ENCODE results near the gene NEU3. TPM values are rescaled to one million over a fixed set of nuclear protein-coding genes. Genes with fewer than 3 reads are reported as not detected.
"Not testable (repeated sequence)": the region's sequence is repeated elsewhere in the genome, so short reads cannot be mapped to it uniquely, and the experiment has no call there.

The NEU3 gene
- total RNA-seq, 3 donors from 2014 or later = 11.7 to 13.4 (median 11.8) TPM

- not testable (repeated sequence) for H3K4me3 Mint-ChIP-seq; H3K36me3 Mint-ChIP-seq (ENCODE audit: insufficient read depth); DNase-seq; H3K4me1 Mint-ChIP-seq (ENCODE audit: low read depth); H3K9me3 Mint-ChIP-seq; H3K27me3 Mint-ChIP-seq (ENCODE audit: low read depth); ATAC-seq
Measured at GRCh38 chr11:75046668-75047067, 57.9 kb downstream of the NEU3 start.

GRCh38 chr11:75047191-75047590 lies 58.5 kb downstream of the NEU3 start:
- no peak for ATAC-seq
- H3K36me3 Mint-ChIP-seq (ENCODE audit: insufficient read depth) = no peaks in the 10 kb centered on the region
- peaks cover 1% of the 10 kb centered on the region for H3K9me3 Mint-ChIP-seq
- H3K4me3 Mint-ChIP-seq = no peak overlapping the region
- no peaks in the 10 kb centered on the region for H3K27me3 Mint-ChIP-seq (ENCODE audit: low read depth)
- H3K4me1 Mint-ChIP-seq (ENCODE audit: low read depth) = no peaks in the 10 kb centered on the region
- DNase-seq = no peak

- H3K9me3 Mint-ChIP-seq = peaks cover 16% of the 10 kb centered on the region
- not testable (repeated sequence) for H3K4me3 Mint-ChIP-seq; H3K27me3 Mint-ChIP-seq (ENCODE audit: low read depth); H3K4me1 Mint-ChIP-seq (ENCODE audit: low read depth); ATAC-seq; DNase-seq; H3K36me3 Mint-ChIP-seq (ENCODE audit: insufficient read depth)
Measured at GRCh38 chr11:75049501-75050266, 61.0 kb downstream of the NEU3 start.

- DNase-seq (no peak), ATAC-seq (no peak)
- no peaks in the 10 kb centered on the region for H3K36me3 Mint-ChIP-seq (ENCODE audit: insufficient read depth)
- H3K4me1 Mint-ChIP-seq (ENCODE audit: low read depth) = no peaks in the 10 kb centered on the region
- H3K9me3 Mint-ChIP-seq = peaks cover 16% of the 10 kb centered on the region
- no peak overlapping the region for H3K4me3 Mint-ChIP-seq
- H3K27me3 Mint-ChIP-seq (ENCODE audit: low read depth) = peaks cover 8% of the 10 kb centered on the region
Measured at GRCh38 chr11:75050516-75050915, 61.8 kb downstream of the NEU3 start.

GRCh38 chr11:75051043-75051442 lies 62.3 kb downstream of the NEU3 start:
- no peaks in the 10 kb centered on the region for H3K36me3 Mint-ChIP-seq (ENCODE audit: insufficient read depth)
- ATAC-seq = no peak
- no peak for DNase-seq
- peaks cover 16% of the 10 kb centered on the region for H3K9me3 Mint-ChIP-seq
- H3K4me3 Mint-ChIP-seq = no peak overlapping the region
- no peaks in the 10 kb centered on the region for H3K4me1 Mint-ChIP-seq (ENCODE audit: low read depth)
- H3K27me3 Mint-ChIP-seq (ENCODE audit: low read depth) = peaks cover 8% of the 10 kb centered on the region

GRCh38 chr11:75052457-75052856 lies 63.7 kb downstream of the NEU3 start:
- Mint-ChIP-seq H3K36me3 (ENCODE audit: insufficient read depth) (no peaks in the 10 kb centered on the region), H3K4me1 (ENCODE audit: low read depth) (no peaks in the 10 kb centered on the region), H3K9me3 (peaks cover 16% of the 10 kb centered on the region), H3K4me3 (no peak overlapping the region), H3K27me3 (ENCODE audit: low read depth) (peaks cover 8% of the 10 kb centered on the region)
- ATAC-seq = no peak
- DNase-seq = no peak

- DNase-seq (no peak), ATAC-seq (no peak)
- Mint-ChIP-seq H3K27me3 (ENCODE audit: low read depth) (peaks cover 20% of the 10 kb centered on the region), H3K9me3 (peaks cover 16% of the 10 kb centered on the region), H3K4me1 (ENCODE audit: low read depth) (no peaks in the 10 kb centered on the region), H3K36me3 (ENCODE audit: insufficient read depth) (no peaks in the 10 kb centered on the region), H3K4me3 (no peak overlapping the region)
Measured at GRCh38 chr11:75055511-75055910, 66.8 kb downstream of the NEU3 start.

- no peak for ATAC-seq
- H3K9me3 Mint-ChIP-seq = peaks cover 16% of the 10 kb centered on the region
- H3K27me3 Mint-ChIP-seq (ENCODE audit: low read depth) = peaks cover 20% of the 10 kb centered on the region
- H3K4me3 Mint-ChIP-seq = no peak overlapping the region
- DNase-seq = no peak
- no peaks in the 10 kb centered on the region for H3K36me3 Mint-ChIP-seq (ENCODE audit: insufficient read depth)
- no peaks in the 10 kb centered on the region for H3K4me1 Mint-ChIP-seq (ENCODE audit: low read depth)
Measured at GRCh38 chr11:75056814-75057213, 68.1 kb downstream of the NEU3 start.

GRCh38 chr11:75059299-75059698 lies 70.6 kb downstream of the NEU3 start:
- H3K9me3 Mint-ChIP-seq = no peaks in the 10 kb centered on the region
- no peaks in the 10 kb centered on the region for H3K4me1 Mint-ChIP-seq (ENCODE audit: low read depth)
- ATAC-seq (no peak), DNase-seq (no peak)
- peaks cover 16% of the 10 kb centered on the region for H3K27me3 Mint-ChIP-seq (ENCODE audit: low read depth)
- no peak overlapping the region for H3K4me3 Mint-ChIP-seq
- no peaks in the 10 kb centered on the region for H3K36me3 Mint-ChIP-seq (ENCODE audit: insufficient read depth)

- no peaks in the 10 kb centered on the region for H3K4me1 Mint-ChIP-seq (ENCODE audit: low read depth)
- no peaks in the 10 kb centered on the region for H3K9me3 Mint-ChIP-seq
- peaks cover 22% of the 10 kb centered on the region for H3K27me3 Mint-ChIP-seq (ENCODE audit: low read depth)
- no peak for DNase-seq
- ATAC-seq = no peak
- H3K36me3 Mint-ChIP-seq (ENCODE audit: insufficient read depth) = no peaks in the 10 kb centered on the region
- H3K4me3 Mint-ChIP-seq = no peak overlapping the region
Measured at GRCh38 chr11:75063741-75064314, 75.1 kb downstream of the NEU3 start.

GRCh38 chr11:75066061-75066460 lies 77.3 kb downstream of the NEU3 start:
- H3K4me3 Mint-ChIP-seq = no peak overlapping the region
- DNase-seq (no peak), ATAC-seq (no peak)
- peaks cover 29% of the 10 kb centered on the region for H3K27me3 Mint-ChIP-seq (ENCODE audit: low read depth)
- H3K9me3 Mint-ChIP-seq = no peaks in the 10 kb centered on the region
- H3K36me3 Mint-ChIP-seq (ENCODE audit: insufficient read depth) = no peaks in the 10 kb centered on the region
- H3K4me1 Mint-ChIP-seq (ENCODE audit: low read depth) = no peaks in the 10 kb centered on the region

Other genes with a start within 250 kb of the NEU3 start
- 10 to 100 TPM; 11.4 to 12.4 (median 11.9) TPM for gene RNF169, start 240.1 kb upstream of the NEU3 start, total RNA-seq
- gene XRRA1, start 39.8 kb upstream of the NEU3 start, total RNA-seq = 1 to 10 TPM; 6.5 to 8.6 (median 7.1) TPM
- 100 to 1,000 TPM; 128 to 142 (median 132) TPM for gene SPCS2, start 39.7 kb upstream of the NEU3 start, total RNA-seq
- gene OR2AT4, start 107.9 kb downstream of the NEU3 start, total RNA-seq = not detected
- under 1 TPM; 0.18 to 0.30 (median 0.18) TPM for gene SLCO2B1, start 162.2 kb downstream of the NEU3 start, total RNA-seq

Data from activated T-cell treated with anti-CD3 and anti-CD28 coated beads, Interleukin-2, amount 50 U/mL, for 4 hours (primary cell).